HS-27A (cell line): ENCODE measurements around the gene MYO19.
"Not testable (repeated sequence)": the region's sequence is repeated elsewhere in the genome, so short reads cannot be mapped to it uniquely, and the experiment has no call there.

Source experiments
- DNase-seq: peaks from one replicate; pipeline ENCODE4 v3.0.0-alpha.2; 2012; ENCODE audit warnings: low read depth, missing footprints

Gene MYO19

DNA sequence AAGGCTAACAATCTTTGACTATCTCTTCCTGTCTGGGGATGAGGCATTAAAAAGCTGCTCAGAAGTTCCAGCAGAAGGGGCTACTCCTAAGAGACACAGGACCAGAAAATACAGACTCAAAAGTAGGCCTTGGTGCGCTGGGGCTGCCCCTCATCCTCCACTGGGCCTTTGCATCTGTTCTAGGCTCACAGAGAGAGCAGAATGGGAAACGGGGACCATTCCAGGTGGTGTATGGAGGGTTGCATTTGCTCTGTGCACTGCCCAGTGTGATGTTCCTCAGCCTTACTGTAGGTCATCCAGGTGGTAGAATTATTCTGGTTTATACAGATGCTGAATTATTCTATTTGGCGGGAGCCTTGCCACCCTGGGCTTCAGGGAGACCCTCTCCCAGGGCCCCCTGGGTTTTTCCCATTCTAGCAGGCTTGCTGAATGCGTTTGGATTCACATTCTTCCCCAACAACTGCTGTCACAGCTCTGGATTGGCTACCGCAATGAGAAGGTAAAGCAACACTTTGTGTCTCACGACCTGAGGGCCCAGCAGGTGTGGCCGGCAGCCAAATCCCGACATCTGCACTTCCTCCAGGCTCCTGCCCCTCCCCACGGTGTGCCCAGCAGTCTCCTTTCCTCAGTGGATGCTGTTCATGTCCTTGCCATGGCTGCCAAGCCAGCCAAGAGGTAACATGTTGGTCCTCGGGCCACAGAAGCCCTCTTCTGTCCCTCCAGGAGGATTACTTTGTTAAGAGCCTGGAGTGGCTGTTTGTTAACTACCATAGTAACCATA lies 73.1 kb downstream of the MYO19 start:
- DNase-seq: no peak

GRCh38 chr17:36460265-36460937 lies 74.3 kb downstream of the MYO19 start:
- DNase-seq: no peak

GRCh38 chr17:36459601-36460000 lies 75.1 kb downstream of the MYO19 start:
- no peak for DNase-seq

- DNase-seq: no peak
Observed at GRCh38 chr17:36459045-36459444, 75.6 kb downstream of the MYO19 start.

- not testable (repeated sequence) for DNase-seq
Observed at GRCh38 chr17:36457701-36458100, 77.0 kb downstream of the MYO19 start.

GRCh38 chr17:36452888-36453287 lies 81.8 kb downstream of the MYO19 start:
- DNase-seq: not testable (repeated sequence)

DNA sequence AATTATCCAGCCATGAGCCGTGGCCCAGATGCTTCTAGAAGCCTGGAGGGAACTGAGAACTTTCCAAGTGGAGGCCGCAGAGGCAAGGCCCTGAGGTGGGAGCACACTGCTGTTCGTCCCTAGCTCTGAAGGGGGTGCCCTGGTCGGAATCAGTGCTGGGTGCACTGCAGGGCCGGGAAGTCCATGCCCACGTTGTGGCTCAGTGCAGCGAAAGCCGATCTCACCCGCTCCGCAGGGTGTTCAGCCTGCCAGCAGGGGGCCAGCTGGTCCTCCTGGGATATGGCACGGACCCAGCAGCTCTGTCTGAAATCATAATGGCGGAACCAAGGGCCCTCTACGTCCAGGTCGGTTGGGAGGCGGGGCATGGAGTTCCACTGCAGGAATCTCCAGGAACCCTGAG lies 84.7 kb downstream of the MYO19 start:
- not testable (repeated sequence) for DNase-seq
